SU-DHL-6 (cell line): Measurements from ENCODE around the gene DMRT1.

Experiments
- EZH2phosphoT487 ChIP-seq: fragments of 200-600 bp; sonication (generic), shearing (Covaris generic); conservative IDR thresholded peaks from 2 replicates; pipeline ENCODE4 v1.6.1; 2018; ENCODE audit warnings: mild to moderate bottlenecking, antibody characterized with exemption, low read length, moderate library complexity, mixed read lengths
- TF ChIP-seq, protein P1 (sequence below): fragments of 200-600 bp; sonication (generic); IDR thresholded peaks from one replicate; pipeline ENCODE4 v1.5.1; 2017; ENCODE audit warnings: antibody characterized with exemption, mild to moderate bottlenecking, low read length, moderate library complexity; ENCODE audit not compliant: insufficient read depth, poor library complexity, severe bottlenecking

DNA sequence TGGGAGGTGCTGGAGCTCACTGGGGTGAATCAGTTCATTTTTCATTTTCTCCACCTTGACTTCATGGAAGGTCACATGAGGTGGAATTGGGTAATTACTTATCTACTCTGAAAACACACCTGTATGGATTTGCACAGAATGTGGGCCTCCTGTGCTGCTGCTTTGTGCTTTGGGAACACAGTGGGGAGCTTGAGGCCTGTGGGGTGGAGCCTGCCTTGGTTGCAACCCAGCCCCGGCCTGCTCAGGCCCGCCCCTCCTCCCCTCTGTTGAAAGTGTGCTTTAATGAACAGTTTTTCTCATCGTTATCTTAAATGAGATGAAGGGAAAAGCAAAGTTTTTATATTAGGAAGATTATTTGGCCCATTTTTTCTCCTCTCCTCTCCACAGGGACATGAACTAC is 106.5 kb downstream of the DMRT1 start:
- TF ChIP-seq, protein P1, sequence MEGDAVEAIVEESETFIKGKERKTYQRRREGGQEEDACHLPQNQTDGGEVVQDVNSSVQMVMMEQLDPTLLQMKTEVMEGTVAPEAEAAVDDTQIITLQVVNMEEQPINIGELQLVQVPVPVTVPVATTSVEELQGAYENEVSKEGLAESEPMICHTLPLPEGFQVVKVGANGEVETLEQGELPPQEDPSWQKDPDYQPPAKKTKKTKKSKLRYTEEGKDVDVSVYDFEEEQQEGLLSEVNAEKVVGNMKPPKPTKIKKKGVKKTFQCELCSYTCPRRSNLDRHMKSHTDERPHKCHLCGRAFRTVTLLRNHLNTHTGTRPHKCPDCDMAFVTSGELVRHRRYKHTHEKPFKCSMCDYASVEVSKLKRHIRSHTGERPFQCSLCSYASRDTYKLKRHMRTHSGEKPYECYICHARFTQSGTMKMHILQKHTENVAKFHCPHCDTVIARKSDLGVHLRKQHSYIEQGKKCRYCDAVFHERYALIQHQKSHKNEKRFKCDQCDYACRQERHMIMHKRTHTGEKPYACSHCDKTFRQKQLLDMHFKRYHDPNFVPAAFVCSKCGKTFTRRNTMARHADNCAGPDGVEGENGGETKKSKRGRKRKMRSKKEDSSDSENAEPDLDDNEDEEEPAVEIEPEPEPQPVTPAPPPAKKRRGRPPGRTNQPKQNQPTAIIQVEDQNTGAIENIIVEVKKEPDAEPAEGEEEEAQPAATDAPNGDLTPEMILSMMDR = no peak
- TF ChIP-seq EZH2phosphoT487 = no peak
